Memory B cell (primary cell): Measurements from ENCODE around the gene PLPP4.
A peak's percentile ranks its signal among the peaks of the same experiment; 100 is the strongest.

ENCODE experiments used
- ATAC-seq: fragments of 150-1000 bp; cut with Tn5 transposase; 2 replicates; pipeline ENCODE4 v1.10.0; 2021; ENCODE audit warnings: low read depth, mild to moderate bottlenecking, moderate library complexity
- DNase-seq, 2 donors: peaks; one replicate each; pipeline ENCODE4 v3.0.0; 2022; ENCODE audit warnings: low spot score in 2 of 2
- H3K27ac Mint-ChIP-seq: one replicate; pipeline ENCODE4 v1.8.0; 2022; ENCODE audit warnings: mild to moderate bottlenecking, moderate library complexity, mixed read lengths
- H3K27me3 Mint-ChIP-seq: one replicate; pipeline ENCODE4 v1.8.0; 2022; ENCODE audit warnings: mixed read lengths
- H3K36me3 Mint-ChIP-seq: one replicate; pipeline ENCODE4 v1.8.0; 2022; ENCODE audit warnings: mild to moderate bottlenecking, mixed read lengths
- H3K4me1 Mint-ChIP-seq: one replicate; pipeline ENCODE4 v1.8.0; 2022; ENCODE audit warnings: mixed read lengths
- H3K4me3 Mint-ChIP-seq: one replicate; pipeline ENCODE4 v1.8.0; 2022; ENCODE audit warnings: mild to moderate bottlenecking, moderate library complexity, mixed read lengths
- H3K9me3 Mint-ChIP-seq: one replicate; pipeline ENCODE4 v1.8.0; 2022; ENCODE audit warnings: mixed read lengths

Gene PLPP4

DNA sequence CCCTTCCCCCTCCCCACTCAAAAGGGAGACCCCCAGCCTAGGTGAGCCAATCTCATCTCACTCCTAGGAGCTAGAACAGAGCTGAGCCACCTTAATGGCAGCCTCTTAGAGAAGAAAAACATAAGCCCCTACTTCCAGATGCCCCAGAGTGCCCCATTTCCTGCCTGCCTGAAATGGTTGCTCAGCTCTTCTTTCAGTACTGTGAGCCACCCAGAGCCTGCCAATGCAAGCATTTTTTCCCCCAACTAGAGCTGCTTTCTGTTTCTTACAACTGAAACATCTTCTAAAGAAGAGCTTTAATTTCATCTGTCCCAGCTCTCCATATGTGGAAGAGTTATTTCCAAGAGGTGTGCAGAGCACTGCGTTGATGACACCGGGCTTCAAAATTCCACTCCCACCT, 136.7 kb downstream of the PLPP4 start:
- H3K9me3 Mint-ChIP-seq, result peaks cover 2% of the 10 kb centered on the region
- no peaks in the 10 kb centered on the region for H3K36me3 Mint-ChIP-seq
- ATAC-seq (no peak), DNase-seq (no peak)
- no peaks in the 10 kb centered on the region for H3K4me1 Mint-ChIP-seq
- H3K27ac Mint-ChIP-seq, result no peak overlapping the region
- peaks cover 2% of the 10 kb centered on the region for H3K27me3 Mint-ChIP-seq
- H3K4me3 Mint-ChIP-seq, result no peak overlapping the region

DNA sequence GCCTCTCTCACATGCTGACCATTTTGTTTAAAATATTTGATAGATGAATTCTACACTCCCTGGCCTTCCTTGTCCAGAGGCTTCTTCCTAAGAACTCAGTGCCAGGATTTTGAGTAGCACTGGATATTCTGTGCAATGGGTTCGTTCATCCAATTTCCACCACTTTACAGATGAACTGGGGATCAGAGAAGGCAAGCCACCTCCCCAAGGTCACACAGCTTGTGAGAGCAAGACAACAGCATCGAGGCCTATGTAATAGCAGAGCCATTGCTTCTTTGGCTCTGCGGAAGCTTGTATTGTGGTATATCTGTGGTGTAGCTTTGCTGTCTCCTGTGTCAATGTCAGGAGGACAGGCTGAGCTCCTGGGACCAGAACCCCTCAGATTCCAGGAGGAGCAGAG, 140.9 kb downstream of the PLPP4 start:
- Mint-ChIP-seq H3K27ac (no peak overlapping the region), H3K4me3 (no peak overlapping the region), H3K27me3 (peaks cover 3% of the 10 kb centered on the region), H3K9me3 (no peaks in the 10 kb centered on the region), H3K4me1 (peaks cover 3% of the 10 kb centered on the region), H3K36me3 (no peaks in the 10 kb centered on the region)
- DNase-seq (no peak), ATAC-seq (no peak)

DNA sequence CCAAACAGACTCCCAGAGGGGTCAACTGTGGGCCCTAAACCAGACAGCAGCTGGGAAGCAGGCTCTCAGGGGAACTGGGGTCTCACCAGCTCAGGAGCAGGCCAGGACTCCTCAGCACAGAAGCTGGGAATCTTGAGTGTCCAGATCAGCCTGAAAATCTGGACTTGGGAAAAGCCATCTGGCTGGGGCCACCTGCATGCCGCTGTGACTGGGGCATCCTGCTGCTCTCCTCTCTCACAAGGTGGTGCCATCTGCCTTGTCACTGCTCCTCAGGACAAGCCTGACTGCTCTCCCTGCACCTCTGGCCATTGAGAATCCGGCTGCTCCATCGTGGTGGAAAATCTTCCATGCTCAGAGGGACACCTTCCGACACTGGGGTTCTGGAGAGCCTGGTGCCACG, 141.4 kb downstream of the PLPP4 start:
- no peak overlapping the region for H3K27ac Mint-ChIP-seq
- H3K36me3 Mint-ChIP-seq, result no peaks in the 10 kb centered on the region
- H3K9me3 Mint-ChIP-seq, result no peaks in the 10 kb centered on the region
- no peak for ATAC-seq
- H3K4me3 Mint-ChIP-seq, result no peak overlapping the region
- DNase-seq, result no peak
- H3K4me1 Mint-ChIP-seq, result peaks cover 3% of the 10 kb centered on the region
- H3K27me3 Mint-ChIP-seq, result peaks cover 3% of the 10 kb centered on the region

DNA sequence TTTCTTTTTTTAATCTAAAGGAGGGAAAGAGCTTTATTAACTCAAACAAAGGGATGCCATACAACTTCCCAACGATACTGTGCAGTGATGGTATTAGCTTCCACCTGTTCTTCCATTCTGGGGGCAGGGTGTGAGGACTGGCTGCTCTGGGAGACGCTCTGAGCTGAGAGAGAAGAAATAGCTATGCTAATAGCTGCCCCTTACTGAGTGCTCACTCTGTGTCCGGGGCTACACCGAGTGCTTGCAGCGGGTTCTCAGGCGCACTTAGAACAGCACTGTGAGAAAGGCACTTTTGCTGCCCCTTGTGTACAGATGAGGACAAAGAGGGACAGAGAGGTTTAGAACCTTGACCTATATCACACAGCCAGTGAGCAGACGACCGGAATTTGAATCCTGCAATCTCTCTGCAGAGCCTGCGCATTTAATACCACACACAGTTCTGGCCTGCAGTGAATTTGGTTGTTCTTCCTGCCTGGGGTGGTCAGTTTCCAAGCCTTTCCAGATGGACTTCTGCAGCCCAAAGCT, 142.2 kb downstream of the PLPP4 start:
- no peak overlapping the region for H3K4me3 Mint-ChIP-seq
- DNase-seq, result no peak
- ATAC-seq, result no peak
- no peaks in the 10 kb centered on the region for H3K9me3 Mint-ChIP-seq
- peaks cover 3% of the 10 kb centered on the region for H3K27me3 Mint-ChIP-seq
- no peaks in the 10 kb centered on the region for H3K36me3 Mint-ChIP-seq
- H3K4me1 Mint-ChIP-seq, result peaks cover 3% of the 10 kb centered on the region
- no peak overlapping the region for H3K27ac Mint-ChIP-seq

DNA sequence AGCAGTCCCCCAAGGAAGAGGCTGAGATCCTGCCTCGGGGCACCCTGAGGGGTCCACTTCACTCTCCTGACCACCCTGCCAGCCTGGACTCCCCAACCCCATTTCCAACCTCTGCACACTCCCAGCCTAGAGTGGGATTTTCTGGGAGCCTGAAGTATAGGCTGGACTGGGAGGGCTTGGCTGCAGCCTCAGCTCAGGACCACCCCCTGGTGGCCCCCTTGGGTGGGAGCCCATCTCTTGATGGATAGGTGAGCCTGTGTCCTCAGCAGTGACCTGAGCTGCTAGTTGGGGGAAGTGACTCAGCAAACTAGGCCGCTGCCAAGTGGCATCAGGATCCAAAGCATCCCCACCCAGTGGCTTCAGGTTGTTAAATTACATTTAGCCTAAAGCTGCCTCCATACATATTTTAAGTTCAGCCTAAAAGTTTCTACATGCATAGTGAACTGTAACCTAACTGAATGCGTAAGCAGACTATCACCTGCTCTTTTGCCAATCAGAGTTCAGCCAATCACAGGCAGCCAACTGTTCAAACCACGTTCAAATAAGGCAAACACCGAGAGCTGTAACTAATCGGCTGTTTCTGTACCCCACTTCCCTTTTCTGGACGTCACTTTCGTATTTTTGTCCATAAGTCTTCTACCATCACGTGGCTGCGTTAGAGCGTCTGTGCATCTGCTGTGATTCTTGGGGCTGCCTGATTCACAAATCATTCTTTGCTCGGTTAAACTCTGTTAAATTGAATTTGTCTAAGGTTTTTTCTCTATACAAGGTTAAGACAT, 144.0 kb downstream of the PLPP4 start:
- Mint-ChIP-seq H3K36me3 (no peaks in the 10 kb centered on the region), H3K27me3 (peaks cover 3% of the 10 kb centered on the region), H3K27ac (no peak overlapping the region), H3K4me3 (peak overlapping the region; percentile 24), H3K9me3 (no peaks in the 10 kb centered on the region), H3K4me1 (peaks cover 7% of the 10 kb centered on the region)
- ATAC-seq (peak; percentile 60), DNase-seq (no peak)

DNA sequence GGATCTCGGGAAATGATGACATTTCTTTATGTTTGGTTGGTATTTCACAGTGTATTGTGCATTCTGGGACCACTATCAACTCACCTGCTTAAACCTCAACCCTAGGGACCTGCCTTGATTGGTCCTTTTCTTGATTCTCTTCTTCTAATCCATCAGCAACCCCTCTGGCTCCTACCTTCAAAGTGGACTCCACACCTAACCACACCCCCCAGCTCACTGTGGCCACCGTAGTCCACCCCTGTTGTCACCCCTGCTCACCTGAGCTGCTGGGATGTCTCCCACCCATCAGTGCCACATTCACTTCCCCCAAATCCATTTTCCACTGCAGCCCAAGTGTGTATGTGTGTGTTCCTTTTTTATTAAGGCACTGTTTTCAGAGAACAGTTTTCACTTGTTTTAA, 145.0 kb downstream of the PLPP4 start:
- Mint-ChIP-seq H3K4me3 (no peak overlapping the region), H3K27me3 (peaks cover 3% of the 10 kb centered on the region), H3K36me3 (no peaks in the 10 kb centered on the region), H3K27ac (no peak overlapping the region), H3K4me1 (peaks cover 11% of the 10 kb centered on the region), H3K9me3 (no peaks in the 10 kb centered on the region)
- DNase-seq, result no peak
- ATAC-seq, result no peak

DNA sequence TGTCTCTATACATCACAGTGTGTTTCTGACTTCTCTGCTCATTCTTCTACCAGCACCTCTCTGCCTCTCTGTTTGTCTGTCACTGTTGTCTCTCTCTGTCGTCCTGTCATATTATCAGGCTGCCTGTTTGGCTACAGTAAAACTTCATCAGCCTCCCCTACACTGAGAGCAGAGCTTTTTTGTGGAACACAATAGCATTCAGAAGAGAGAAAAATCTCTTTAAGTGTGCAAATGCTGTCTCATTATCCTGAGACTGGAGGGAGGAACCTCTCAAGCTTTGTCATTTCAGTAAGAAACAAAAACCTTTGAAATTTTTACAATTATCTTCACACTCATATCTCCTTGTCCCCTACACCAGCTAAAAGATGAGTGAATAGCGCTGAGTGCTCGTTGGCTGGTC, 148.4 kb downstream of the PLPP4 start:
- Mint-ChIP-seq H3K36me3 (no peaks in the 10 kb centered on the region), H3K4me3 (no peak overlapping the region), H3K9me3 (no peaks in the 10 kb centered on the region), H3K27ac (no peak overlapping the region), H3K4me1 (peaks cover 11% of the 10 kb centered on the region), H3K27me3 (no peaks in the 10 kb centered on the region)
- no peak for DNase-seq
- ATAC-seq, result no peak

DNA sequence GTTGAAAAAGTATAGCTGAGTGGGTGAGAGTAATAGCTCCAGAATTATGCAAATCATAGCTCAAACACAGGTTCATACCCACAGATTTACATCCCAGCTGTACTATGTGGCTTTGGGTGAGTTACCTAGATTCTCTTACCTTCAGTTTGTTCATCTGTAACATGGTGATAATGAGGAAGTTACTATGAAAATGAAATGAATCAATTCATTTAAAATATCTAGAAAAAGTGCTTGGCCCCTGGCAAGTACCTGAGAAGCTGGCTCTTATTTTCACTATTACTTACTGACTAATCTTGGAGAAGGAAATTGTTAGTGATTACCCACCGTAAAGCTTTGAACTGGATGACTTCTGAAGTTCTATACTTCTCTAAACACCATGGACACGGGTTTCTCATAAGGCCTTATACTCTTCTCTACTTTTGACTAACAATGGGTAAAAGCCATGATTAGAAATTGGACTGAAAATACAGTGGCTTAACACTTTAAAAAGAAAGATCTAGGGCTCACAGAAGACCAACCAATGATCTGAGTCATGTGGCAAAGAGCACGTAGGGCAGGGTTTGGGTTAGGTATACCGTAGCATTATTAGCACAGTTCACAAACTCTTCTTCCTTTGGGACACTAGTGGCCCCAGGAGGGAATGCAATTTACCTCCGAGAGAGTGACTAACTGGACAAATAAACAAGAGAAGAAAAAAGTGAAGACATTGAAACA, 149.2 kb downstream of the PLPP4 start:
- H3K27ac Mint-ChIP-seq, result no peak overlapping the region
- no peak for DNase-seq
- H3K4me3 Mint-ChIP-seq, result no peak overlapping the region
- no peaks in the 10 kb centered on the region for H3K27me3 Mint-ChIP-seq
- no peaks in the 10 kb centered on the region for H3K9me3 Mint-ChIP-seq
- H3K36me3 Mint-ChIP-seq, result no peaks in the 10 kb centered on the region
- ATAC-seq, result peak; percentile 32
- H3K4me1 Mint-ChIP-seq, result peaks cover 11% of the 10 kb centered on the region

DNA sequence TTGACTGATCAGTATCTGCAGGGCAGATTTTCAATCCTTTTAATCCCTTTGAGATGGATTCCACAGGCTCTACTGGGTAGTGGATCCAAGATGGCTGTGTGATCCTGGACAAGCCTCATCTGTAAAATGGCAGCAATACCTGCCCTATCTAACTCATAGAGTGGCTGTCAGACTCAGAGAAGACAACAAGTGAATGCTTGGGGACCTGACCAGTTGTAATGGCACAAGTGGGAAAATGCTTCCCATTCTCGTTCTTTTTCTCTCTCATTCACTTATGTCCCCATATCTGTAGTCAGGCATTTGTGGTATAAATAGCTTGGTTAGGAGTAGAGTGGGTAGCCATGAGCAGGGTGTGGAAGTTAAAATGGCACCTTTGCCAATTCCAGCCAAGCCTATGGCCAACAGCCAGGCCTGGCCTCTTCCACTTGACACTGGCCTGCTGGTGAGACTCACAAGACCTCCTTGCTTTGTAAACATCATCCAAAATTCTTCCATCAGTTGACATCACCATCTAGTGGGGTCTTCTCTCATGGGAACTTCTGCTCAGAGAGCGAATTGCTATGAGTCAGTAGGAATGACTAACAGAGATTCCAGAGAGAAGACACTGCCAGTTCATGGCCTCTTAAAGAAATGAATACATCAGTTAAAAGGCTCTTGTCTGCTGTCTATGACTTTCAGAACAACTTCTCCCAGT, 150.1 kb downstream of the PLPP4 start:
- H3K4me3 Mint-ChIP-seq, result no peak overlapping the region

DNA sequence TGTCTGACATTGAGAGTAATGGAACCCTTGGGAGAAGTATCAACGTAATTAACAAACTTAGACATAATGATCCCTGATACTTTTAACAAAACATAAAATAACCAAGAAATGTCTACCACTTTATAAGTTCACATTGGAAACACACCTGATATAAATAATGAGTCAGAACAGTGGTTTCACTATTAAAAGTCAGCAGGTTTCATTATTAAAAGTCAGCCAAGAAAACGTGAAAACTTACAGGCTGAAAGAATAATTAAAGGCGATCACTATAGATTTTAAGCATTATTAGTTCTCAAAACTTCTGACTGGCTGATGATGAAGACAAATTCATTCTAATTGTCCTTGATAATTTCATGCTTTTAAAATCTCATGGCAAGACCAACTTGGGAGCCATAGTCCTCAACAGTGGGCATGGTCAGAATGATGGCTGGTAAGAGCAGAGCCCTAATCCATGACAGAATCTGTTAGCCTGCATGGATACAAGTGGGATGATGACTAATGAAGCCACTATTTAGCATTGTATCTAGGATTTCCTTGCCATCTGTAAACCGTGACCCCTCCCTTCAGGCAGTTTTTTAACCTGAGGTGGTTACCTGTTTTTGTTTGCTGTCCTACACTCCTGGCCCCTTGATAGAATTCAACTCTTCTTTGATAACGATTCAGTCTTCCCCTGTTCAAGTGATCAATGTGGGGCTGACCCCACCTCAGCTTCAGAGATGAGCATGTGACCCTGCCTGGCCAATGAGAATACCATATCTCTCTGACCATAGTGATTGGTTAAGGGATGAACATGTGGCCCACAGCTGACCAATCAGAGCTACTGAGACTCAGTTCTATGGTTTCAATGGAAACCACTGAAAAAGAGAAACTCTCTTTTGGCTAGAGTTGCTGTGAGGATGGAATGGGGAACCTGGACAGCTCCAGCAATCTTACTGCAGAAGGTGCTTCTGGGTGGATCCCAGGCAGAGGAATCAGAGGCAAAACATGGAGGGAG, 151.0 kb downstream of the PLPP4 start:
- peaks cover 8% of the 10 kb centered on the region for H3K4me1 Mint-ChIP-seq
- no peak for ATAC-seq

More for the DNA sequence above, 150.1 kb downstream of the PLPP4 start:
- no peak overlapping the region for H3K27ac Mint-ChIP-seq
- DNase-seq (no peak), ATAC-seq (no peak)
- peaks cover 8% of the 10 kb centered on the region for H3K4me1 Mint-ChIP-seq
- no peaks in the 10 kb centered on the region for H3K9me3 Mint-ChIP-seq
- no peaks in the 10 kb centered on the region for H3K36me3 Mint-ChIP-seq
- H3K27me3 Mint-ChIP-seq, result no peaks in the 10 kb centered on the region

DNA sequence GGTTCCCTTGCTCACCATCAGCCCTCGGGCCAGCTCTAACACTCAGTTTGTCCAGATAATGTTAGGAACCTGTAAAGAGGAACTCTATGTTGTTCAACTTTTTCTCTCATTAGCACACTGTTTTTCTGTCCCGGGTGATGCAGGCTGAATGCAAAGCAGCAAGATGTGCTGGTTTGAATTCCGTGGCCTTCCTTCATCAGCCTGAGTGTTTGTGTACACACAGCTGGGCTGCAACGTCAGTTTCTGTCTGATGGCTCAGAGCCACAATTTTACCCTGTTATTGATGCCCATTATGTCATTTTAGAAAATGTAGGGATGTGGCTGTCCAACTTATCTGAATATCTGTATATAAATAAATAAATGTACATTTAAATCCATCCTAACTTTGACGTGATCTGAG, 152.0 kb downstream of the PLPP4 start:
- Mint-ChIP-seq H3K9me3 (no peaks in the 10 kb centered on the region), H3K4me1 (peaks cover 8% of the 10 kb centered on the region), H3K36me3 (no peaks in the 10 kb centered on the region), H3K27ac (no peak overlapping the region), H3K4me3 (no peak overlapping the region), H3K27me3 (no peaks in the 10 kb centered on the region)
- ATAC-seq (no peak), DNase-seq (no peak)

More for the DNA sequence above, 151.0 kb downstream of the PLPP4 start:
- Mint-ChIP-seq H3K4me3 (no peak overlapping the region), H3K27me3 (no peaks in the 10 kb centered on the region), H3K36me3 (no peaks in the 10 kb centered on the region), H3K9me3 (no peaks in the 10 kb centered on the region), H3K27ac (no peak overlapping the region)
- no peak for DNase-seq

DNA sequence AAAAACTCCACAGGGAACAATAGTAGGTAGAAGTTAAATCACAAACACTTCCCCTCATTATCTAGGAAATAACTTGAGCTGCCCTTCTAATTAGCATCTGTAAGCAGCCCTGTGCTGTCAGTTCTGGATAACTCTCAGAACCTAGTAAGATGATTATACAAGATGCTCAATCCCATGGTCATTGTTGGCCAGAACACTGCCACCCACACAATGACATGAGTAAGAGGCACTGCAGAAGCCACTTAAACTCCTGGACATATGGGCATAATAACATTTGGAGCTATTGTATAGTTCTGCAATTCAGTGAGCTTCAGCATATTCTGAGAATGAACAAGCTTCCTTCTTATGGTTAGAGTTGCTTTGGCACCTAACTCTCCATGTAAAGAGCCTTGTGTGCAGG, 153.8 kb downstream of the PLPP4 start:
- Mint-ChIP-seq H3K27ac (no peak overlapping the region), H3K4me3 (no peak overlapping the region), H3K4me1 (peaks cover 6% of the 10 kb centered on the region), H3K27me3 (peaks cover 1% of the 10 kb centered on the region), H3K9me3 (no peaks in the 10 kb centered on the region), H3K36me3 (no peaks in the 10 kb centered on the region)
- no peak for DNase-seq
- ATAC-seq, result no peak

DNA sequence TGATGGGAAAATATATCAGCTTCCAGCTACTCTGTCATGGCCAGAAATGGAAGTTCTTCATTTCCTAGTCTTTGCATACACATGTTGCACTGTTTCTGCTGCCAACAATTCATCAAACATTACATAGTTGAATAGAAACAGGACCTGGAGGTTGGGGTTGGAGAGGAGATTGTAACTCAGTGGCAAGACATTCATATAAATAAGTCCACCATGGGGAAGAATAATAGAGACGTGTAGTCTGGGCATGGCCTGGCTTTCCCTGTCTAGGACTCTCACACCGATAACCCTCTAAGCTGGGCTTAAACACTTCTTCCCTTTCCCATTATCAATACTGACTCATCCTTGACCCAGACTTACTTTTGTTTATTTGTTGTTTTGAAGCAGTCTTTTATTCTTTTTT, 155.7 kb downstream of the PLPP4 start:
- Mint-ChIP-seq H3K4me3 (no peak overlapping the region), H3K9me3 (peaks cover 3% of the 10 kb centered on the region), H3K27me3 (peaks cover 1% of the 10 kb centered on the region), H3K27ac (no peak overlapping the region), H3K4me1 (no peaks in the 10 kb centered on the region), H3K36me3 (no peaks in the 10 kb centered on the region)
- ATAC-seq, result no peak
- no peak for DNase-seq
